Measurements from ENCODE around the gene CCDC183. TPM values are rescaled to one million over a fixed set of nuclear protein-coding genes. Genes with fewer than 3 reads are reported as not detected.

Gene CCDC183
- total RNA-seq, 4 donors from 2014 or later, result 25.2 to 161 (median 63.5) TPM

DNA sequence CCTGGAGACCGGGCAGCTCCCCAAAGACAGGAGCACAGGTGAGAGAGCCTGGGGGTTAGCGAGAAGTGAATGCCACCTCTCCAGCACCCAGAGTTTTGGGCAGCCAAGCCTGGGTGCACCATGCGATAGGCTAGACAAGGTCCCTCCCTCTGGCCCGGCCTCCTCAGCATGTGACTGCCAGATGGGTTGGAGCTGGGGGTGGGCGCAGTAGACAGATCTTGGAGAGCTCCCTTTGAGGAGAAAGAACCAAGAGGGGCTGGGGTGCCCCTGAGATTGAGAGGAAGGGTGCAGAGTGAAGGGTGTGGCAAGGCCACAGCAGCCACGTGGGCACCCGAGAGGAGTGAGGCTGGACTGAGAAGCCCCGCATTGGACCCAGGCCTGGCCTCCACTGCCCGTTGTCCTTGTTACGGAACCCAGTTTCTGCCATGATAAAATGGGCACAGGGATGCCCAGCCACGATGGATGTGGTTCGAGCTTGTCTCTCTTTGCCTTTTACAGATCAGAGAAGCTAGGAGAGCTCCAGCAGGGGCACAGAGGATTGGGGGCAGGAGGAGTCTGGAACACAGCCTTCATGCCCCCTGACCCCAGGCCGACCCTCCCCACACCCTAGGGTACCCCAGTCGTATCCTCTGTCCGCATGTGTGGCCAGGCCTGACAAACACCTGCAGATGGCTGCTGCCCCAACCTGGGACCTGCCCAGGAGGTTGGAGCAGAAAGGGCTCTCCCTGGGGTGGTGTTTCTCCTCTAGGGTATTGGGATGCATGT lies 3.6 kb upstream of the CCDC183 start:
- TF ChIP-seq POLR2A (IDR thresholded peaks at IDR 0.05) (no peak), POLR2AphosphoS5 (IDR thresholded peaks at IDR 0.05) (no peak), EP300 (IDR thresholded peaks at IDR 0.05; ENCODE audit: low read depth) (no peak)
- TF ChIP-seq, protein P1, sequence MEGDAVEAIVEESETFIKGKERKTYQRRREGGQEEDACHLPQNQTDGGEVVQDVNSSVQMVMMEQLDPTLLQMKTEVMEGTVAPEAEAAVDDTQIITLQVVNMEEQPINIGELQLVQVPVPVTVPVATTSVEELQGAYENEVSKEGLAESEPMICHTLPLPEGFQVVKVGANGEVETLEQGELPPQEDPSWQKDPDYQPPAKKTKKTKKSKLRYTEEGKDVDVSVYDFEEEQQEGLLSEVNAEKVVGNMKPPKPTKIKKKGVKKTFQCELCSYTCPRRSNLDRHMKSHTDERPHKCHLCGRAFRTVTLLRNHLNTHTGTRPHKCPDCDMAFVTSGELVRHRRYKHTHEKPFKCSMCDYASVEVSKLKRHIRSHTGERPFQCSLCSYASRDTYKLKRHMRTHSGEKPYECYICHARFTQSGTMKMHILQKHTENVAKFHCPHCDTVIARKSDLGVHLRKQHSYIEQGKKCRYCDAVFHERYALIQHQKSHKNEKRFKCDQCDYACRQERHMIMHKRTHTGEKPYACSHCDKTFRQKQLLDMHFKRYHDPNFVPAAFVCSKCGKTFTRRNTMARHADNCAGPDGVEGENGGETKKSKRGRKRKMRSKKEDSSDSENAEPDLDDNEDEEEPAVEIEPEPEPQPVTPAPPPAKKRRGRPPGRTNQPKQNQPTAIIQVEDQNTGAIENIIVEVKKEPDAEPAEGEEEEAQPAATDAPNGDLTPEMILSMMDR (IDR thresholded peaks at IDR 0.05), result no peak
- intact Hi-C loops (cut with DNase I; ENCODE audit: low total_unique reads), result no loop called here
- Histone ChIP-seq H3K27ac (peak overlapping the region; percentile 95 to 99 (median 96)), H3K4me1 (peaks cover 15 to 79% (median 60%) of the 10 kb centered on the region in 4 donors), H3K4me3 (peak overlapping the region in 2 of 4 donors; percentile 58), H3K36me3 (no peaks in the 10 kb centered on the region), H3K27me3 (peaks cover 7% of the 10 kb centered on the region), H3K9me3 (no peaks in the 10 kb centered on the region)
- 55% methylated on average over 14 of the region's 15 CpGs; no CpG with 5 or more reads in 1 of the 2 donors for WGBS, 2 donors (ENCODE audit: low coverage in 1 of 2)
- DNase-seq, result no peak
- in situ Hi-C loops (cut with MboI; ENCODE audit: low pct_ligation_motif_present in 1 of 4, low pct_unique_long_range_greater_than_20kb in 1 of 4, low sequenced_read_pairs in 3 of 4), result loop anchor here in 2 of 4 donors (25.0 kb wide), 1 partner anchor 245 kb away; the partner anchor contains the start of genes ABCA2 (in 2 of the 2), FUT7 (in 2 of the 2) and NPDC1 (in 2 of the 2)

DNA sequence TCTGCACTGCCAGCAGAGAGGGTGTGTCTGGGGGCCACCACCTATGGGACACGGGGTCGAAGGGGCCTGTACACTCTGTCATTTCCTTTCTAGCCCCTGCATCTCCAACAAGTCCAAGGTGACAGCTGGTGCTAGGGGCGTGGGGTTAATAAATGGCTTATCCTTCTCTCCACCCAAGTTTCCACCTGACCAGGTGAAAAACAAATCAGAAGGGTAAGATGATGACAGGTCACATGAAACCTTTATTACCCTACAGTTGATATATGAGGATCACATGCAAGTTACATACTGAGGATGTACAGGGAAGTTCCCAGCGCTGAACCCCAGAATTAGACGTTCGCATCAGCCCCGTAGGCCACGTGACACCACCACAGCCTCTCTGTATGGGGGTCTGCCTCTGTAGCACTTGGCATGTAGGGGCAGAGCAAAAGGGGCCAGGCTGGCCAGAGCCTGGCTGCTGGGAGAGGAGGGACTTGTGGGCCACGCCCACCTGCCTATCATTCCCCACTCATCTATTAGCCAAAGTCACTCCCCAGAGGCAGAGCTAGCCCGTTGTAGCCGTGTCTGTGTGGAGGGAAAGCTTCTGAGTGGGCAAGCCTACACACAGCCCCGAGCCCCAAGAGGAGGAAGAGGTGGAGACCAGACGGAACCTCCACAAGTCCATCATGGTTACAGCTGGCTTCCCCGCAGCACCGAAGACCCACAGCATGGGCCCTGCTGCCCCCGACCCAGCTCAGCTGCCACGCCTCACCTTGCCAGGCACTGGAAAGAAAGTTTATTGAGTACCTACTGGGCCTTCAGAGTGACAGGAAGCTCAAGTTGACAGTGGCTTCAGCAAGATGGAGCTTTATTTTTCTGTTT lies 2.8 kb upstream of the CCDC183 start:
- H3K27me3 ChIP-seq, result peaks cover 15% of the 10 kb centered on the region
- H3K27ac ChIP-seq, result peak overlapping the region; percentile 95 to 99 (median 96)
- in situ Hi-C loops (cut with MboI; ENCODE audit: low pct_ligation_motif_present in 1 of 4, low pct_unique_long_range_greater_than_20kb in 1 of 4, low sequenced_read_pairs in 3 of 4) (loop anchor here in 2 of 4 donors (25.0 kb wide), 1 partner anchor 244 kb away; the partner anchor contains the start of genes ABCA2 (in 2 of the 2), FUT7 (in 2 of the 2) and NPDC1 (in 2 of the 2)), intact Hi-C loops (cut with DNase I; ENCODE audit: low total_unique reads) (no loop called here)
- H3K4me1 ChIP-seq, result peaks cover 15 to 81% (median 54%) of the 10 kb centered on the region in 4 donors
- no peaks in the 10 kb centered on the region for H3K9me3 ChIP-seq
- TF ChIP-seq POLR2A (IDR thresholded peaks at IDR 0.05) (no peak), EP300 (IDR thresholded peaks at IDR 0.05; ENCODE audit: low read depth) (no peak), POLR2AphosphoS5 (IDR thresholded peaks at IDR 0.05) (no peak)
- TF ChIP-seq, protein P1 (IDR thresholded peaks at IDR 0.05), result no peak
- WGBS, 2 donors (ENCODE audit: low coverage in 1 of 2), result 60% methylated on average over 2 to 17 of the region's 17 CpGs
- peak; percentile 47 for DNase-seq
- no peaks in the 10 kb centered on the region for H3K36me3 ChIP-seq
- peak overlapping the region in 1 of 4 donors; percentile 58 for H3K4me3 ChIP-seq

DNA sequence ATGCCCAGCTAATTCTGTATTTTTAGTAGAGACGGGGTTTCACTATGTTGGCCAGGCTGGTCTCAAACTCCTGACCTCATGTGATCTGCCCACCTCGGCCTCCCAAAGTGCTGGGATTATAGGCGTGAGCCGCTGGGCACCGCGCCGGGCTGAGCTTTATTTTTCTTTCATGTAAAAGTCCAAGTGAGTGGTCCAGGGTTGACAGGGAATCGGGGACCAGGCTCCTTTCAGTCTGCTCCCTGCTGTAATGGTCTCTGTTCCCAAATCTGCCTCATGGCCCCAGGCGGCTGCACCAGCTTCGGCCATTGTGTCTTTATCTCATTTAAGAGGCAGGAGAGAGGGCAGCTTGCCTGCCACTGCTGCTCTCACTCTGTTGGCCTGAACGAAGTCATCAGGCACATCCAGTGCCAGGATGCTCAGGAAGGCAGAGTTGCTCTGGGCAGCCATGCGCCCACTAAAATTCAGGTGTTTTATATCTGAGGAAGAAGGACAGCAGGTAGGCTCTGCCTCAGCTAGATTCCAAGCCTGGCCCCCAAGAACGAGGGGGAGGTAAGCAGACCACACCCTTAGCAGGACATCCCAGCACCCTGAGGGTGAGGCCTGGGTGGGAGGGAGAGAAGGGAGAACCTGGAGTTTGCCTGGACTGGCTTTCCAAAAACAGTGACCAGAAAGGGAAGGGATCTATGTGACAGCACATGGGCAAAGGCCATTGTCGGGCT lies 1.7 kb upstream of the CCDC183 start:
- intact Hi-C loops (cut with DNase I; ENCODE audit: low total_unique reads) (no loop called here), in situ Hi-C loops (cut with MboI; ENCODE audit: low pct_ligation_motif_present in 1 of 4, low pct_unique_long_range_greater_than_20kb in 1 of 4, low sequenced_read_pairs in 3 of 4) (loop anchor here in 2 of 4 donors (25.0 kb wide), 1 partner anchor 243 kb away; the partner anchor contains the start of genes ABCA2 (in 2 of the 2), FUT7 (in 2 of the 2) and NPDC1 (in 2 of the 2))
- DNase-seq, result no peak
- TF ChIP-seq POLR2AphosphoS5 (IDR thresholded peaks at IDR 0.05) (no peak), POLR2A (IDR thresholded peaks at IDR 0.05) (no peak), EP300 (IDR thresholded peaks at IDR 0.05; ENCODE audit: low read depth) (no peak)
- TF ChIP-seq, protein P1 (IDR thresholded peaks at IDR 0.05), result no peak
- Histone ChIP-seq H3K4me3 (no peak overlapping the region), H3K27me3 (peaks cover 26% of the 10 kb centered on the region), H3K4me1 (peaks cover 15 to 85% (median 58%) of the 10 kb centered on the region in 4 donors), H3K36me3 (no peaks in the 10 kb centered on the region), H3K9me3 (no peaks in the 10 kb centered on the region), H3K27ac (peak overlapping the region in 3 of 4 donors; percentile 95 to 98 (median 95))
- 90% methylated on average over 14 of the region's 14 CpGs; no CpG with 5 or more reads in 1 of the 2 donors for WGBS, 2 donors (ENCODE audit: low coverage in 1 of 2)
